Activated T-cell treated with anti-CD3 and anti-CD28 coated beads, Interleukin-2, amount 50 U/mL, for 72 hours (primary cell): ENCODE measurements around the gene MFSD12. TPM values are rescaled to one million over a fixed set of nuclear protein-coding genes. Genes with fewer than 3 reads are reported as not detected.

Source experiments
- ATAC-seq, 2 donors: fragments of 150-1000 bp; cut with Tn5 transposase; replicated peaks in 1 of 2; 2 replicates each; pipeline ENCODE4 v1.10.0; 2021; ENCODE audit warnings: moderate library complexity in 2 of 2, mild to moderate bottlenecking in 1 of 2
- DNase-seq, 2 donors: peaks; one replicate each; pipeline ENCODE4 v3.0.0; 2021 to 2022; ENCODE audit warnings: mixed read lengths in 1 of 2
- H3K27ac Mint-ChIP-seq: one replicate; pipeline ENCODE4 v1.8.0; 2022; ENCODE audit warnings: mild to moderate bottlenecking, moderate library complexity, mixed read lengths
- H3K27me3 Mint-ChIP-seq: one replicate; pipeline ENCODE4 v1.8.0; 2022; ENCODE audit warnings: low read depth, mixed read lengths
- H3K36me3 Mint-ChIP-seq, 2 donors: one replicate each; pipeline ENCODE4 v1.8.0; 2022; ENCODE audit warnings: mixed read lengths in 2 of 2, mild to moderate bottlenecking in 1 of 2; ENCODE audit not compliant: insufficient read depth in 2 of 2
- H3K4me1 Mint-ChIP-seq: one replicate; pipeline ENCODE4 v1.8.0; 2022; ENCODE audit warnings: low read depth, mixed read lengths
- H3K4me3 Mint-ChIP-seq, 2 donors: one replicate each; pipeline ENCODE4 v1.8.0; 2022; ENCODE audit warnings: mild to moderate bottlenecking in 2 of 2, mixed read lengths in 2 of 2, moderate library complexity in 2 of 2
- H3K9me3 Mint-ChIP-seq, 2 donors: one replicate each; pipeline ENCODE4 v1.8.0; 2022; ENCODE audit warnings: mixed read lengths in 2 of 2
- total RNA-seq, 2 donors: library from RNA; stranded (reverse); gene quantifications; one replicate each; pipeline ENCODE4 v1.2.3, GENCODE V29; 2022

Gene MFSD12
- total RNA-seq, 2 donors from 2014 or later = 50.8 to 69.9 TPM

DNA sequence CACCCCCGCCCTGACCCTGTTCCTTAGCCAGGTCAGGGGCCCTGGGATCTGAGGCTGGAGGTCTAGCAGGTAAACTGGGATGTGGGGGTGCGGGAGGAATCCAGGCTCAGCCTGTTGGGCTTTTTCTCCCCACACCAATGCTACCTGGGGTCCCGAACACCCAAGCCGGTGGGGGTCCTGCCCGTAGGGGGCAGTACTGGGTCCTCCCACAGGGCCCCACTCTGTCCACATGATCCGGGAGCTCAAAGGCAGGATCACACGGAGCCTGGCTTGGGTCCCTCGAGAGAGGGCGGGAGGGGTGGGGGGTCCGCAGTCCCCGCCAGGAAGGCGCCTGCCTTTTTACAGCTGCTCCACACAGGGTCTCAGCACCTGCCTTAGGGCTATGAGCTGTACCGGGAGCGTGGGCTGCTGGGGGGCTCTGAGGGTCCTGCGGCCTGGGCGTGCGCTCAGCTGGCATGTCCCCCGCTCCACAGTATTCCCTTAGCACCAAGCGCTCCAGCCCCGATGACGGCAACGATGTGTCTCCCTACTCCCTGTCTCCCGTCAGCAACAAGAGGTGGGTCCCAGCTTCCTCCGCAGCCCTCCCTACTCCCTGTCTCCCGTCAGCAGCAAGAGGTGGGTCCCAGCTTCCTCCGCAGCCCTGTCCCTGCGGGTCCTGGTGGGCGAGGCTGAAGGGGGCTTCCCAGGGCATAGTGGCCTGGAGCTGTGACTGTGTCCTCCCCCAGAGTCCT lies 30.7 kb downstream of the MFSD12 start:
- Mint-ChIP-seq H3K9me3 (no peaks in the 10 kb centered on the region), H3K27ac (no peak overlapping the region), H3K36me3 (peaks cover 0 to 2% of the 10 kb centered on the region in 2 donors), H3K27me3 (no peaks in the 10 kb centered on the region), H3K4me3 (no peak overlapping the region), H3K4me1 (no peaks in the 10 kb centered on the region)
- DNase-seq = no peak
- no peak for ATAC-seq

DNA sequence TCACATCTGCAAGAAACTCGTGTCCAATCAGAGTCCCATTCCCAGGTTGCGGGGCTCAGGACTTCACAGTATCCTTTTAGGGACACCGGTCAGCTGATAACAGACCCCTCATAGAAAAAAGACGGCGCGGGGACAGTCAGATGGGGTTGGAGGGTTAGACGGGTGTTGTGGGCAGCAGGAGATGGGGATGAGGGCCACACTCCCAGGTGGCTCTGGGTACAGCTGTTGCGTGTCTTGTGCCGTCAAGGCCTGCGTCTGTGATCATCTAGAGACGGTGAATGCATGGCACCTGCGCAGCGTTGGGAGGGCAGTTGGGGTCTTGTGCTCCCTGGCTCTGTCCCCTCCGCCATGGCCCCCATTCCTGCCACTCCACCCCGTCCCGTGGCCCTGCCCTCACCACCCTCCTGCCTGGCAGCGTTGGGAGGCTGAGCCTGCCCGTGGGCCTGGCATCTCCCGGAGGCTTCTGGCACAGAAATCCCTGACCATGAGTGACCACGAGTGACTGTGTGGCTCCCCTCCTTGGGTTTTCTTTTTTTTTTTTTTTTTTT lies 32.4 kb downstream of the MFSD12 start:
- Mint-ChIP-seq H3K27me3 (no peaks in the 10 kb centered on the region), H3K4me3 (no peak overlapping the region), H3K36me3 (peaks cover 0 to 2% of the 10 kb centered on the region in 2 donors), H3K4me1 (peaks cover 6% of the 10 kb centered on the region), H3K9me3 (no peaks in the 10 kb centered on the region), H3K27ac (no peak overlapping the region)
- no peak for ATAC-seq
- DNase-seq = no peak

DNA sequence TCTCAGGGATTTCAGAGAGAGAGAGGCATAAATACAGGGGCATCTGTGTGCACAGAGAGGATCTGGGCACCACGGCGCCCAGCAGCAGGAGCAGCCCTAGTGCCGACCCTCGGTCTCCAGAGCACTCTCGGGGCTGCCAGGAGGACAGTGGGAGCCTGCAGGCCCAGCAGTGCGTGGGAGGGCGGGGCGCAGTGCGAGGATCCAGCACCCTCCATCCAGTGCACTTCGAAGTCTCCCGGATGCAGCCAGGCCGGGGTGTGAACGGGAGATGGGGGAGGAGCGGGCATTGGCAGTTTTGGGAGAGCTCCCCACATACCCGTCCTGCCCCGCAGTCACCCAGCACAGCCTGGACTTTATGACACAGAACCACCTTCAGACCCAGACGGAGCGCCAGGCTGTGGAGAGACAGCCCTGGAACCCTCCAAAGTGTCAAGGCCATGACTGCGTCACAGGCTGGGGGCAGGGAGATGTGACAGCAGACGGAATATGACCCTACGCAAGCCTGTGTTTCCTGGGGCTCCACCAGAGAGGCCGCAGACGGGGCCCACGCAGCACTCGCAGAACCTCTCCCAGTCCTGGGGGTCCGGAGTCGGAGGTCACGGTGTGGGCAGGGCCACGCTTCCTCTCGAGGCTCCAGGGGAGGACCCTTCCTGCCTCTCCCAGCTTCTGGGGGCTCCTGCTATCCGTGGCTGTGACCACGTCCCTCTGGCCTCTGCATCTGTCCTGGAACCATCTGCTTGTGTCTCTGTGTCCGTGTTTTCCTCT lies 33.1 kb downstream of the MFSD12 start:
- ATAC-seq (no peak), DNase-seq (no peak)
- no peaks in the 10 kb centered on the region for H3K9me3 Mint-ChIP-seq
- peaks cover 6% of the 10 kb centered on the region for H3K4me1 Mint-ChIP-seq
- H3K4me3 Mint-ChIP-seq = no peak overlapping the region
- H3K27me3 Mint-ChIP-seq = no peaks in the 10 kb centered on the region
- peaks cover 0 to 2% of the 10 kb centered on the region in 2 donors for H3K36me3 Mint-ChIP-seq
- H3K27ac Mint-ChIP-seq = no peak overlapping the region

DNA sequence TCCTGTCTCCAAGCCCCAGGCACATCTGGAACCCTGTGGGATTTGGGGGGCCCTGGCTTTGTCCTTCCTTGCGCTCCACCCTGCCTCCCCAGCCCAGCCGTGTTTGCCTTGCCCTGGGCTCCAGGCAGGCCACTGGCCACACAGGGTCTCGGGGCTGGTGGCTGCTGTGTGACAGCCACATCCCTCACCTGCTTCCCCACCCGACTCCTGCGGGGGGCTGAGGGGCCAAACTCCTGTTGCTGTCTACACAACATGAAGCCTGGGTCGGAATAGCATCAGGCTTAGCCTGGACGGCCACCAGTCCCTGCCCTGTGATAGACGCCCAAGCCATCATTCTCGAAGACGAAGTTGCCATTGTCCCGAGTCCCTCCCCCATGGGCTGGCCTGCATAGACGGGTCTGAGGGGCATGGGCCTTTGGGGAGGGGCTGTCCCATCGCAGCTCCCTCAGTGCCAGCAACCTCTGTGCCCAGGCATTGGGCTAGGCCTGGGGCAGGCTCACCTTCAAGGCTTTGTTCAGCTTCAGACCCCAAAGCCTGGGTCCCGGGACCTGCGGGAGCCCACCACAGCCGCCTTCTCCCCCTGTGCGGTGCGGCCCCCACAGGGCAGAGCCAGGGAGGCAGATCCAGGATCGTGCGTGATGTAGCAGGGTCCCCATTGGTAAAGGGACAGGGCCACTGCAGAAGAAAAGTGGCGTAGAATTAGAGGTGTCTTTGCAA lies 33.9 kb downstream of the MFSD12 start:
- ATAC-seq = no peak
- no peak overlapping the region for H3K27ac Mint-ChIP-seq
- H3K27me3 Mint-ChIP-seq = no peaks in the 10 kb centered on the region

DNA sequence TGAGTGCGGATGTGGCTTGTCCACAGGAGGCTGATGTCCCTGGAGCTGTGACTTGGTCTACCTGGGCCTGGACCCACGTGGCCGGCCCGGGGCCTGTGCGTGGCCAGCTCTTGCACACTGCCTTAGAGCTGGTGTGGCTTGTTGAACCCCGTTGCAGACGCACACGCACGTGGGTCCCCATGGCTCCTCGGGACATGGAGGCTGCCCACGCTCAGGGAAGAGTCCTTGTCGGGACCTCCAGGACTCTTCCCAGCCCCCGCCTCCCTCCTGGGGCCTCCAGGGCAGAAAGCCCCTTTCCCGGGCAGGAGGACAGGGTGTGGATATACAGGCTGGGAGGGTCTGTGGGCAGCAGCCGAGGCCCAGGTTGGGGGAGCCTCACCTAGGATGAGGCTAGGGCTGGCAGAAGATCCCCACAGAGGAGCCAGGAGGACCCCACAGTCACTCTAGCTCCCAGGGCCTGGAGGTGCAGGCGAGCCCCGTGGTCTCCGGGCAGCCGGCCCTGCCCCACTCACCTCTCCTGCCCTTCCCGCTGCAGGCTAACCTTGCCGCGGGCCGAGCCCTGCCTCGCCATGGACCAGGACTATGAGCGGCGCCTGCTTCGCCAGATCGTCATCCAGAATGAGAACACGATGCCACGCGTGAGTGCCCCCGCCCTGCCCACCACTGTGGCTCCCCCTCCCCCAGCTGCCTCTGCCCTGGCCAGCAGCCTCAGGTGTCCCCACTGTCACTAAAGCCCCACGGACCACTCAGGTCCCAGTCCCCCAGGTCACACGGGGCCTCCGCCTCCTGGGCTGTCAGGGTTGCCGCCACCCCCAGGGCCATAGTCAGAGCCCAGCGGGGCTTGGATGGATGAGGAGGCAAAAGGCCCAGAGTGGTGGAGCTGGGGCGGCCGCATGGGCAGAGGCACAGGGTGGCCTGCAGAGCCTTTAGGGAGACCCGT lies 34.7 kb downstream of the MFSD12 start:
- ATAC-seq (no peak), DNase-seq (no peak)
- H3K4me3 Mint-ChIP-seq = no peak overlapping the region
- no peaks in the 10 kb centered on the region for H3K9me3 Mint-ChIP-seq
- H3K27ac Mint-ChIP-seq = no peak overlapping the region
- H3K27me3 Mint-ChIP-seq = no peaks in the 10 kb centered on the region
- peaks cover 0 to 2% of the 10 kb centered on the region in 2 donors for H3K36me3 Mint-ChIP-seq
- H3K4me1 Mint-ChIP-seq = peaks cover 6% of the 10 kb centered on the region

More for the DNA sequence above, 33.9 kb downstream of the MFSD12 start:
- no peaks in the 10 kb centered on the region for H3K9me3 Mint-ChIP-seq
- DNase-seq = no peak
- peaks cover 0 to 2% of the 10 kb centered on the region in 2 donors for H3K36me3 Mint-ChIP-seq
- H3K4me1 Mint-ChIP-seq = peaks cover 6% of the 10 kb centered on the region
- H3K4me3 Mint-ChIP-seq = no peak overlapping the region

DNA sequence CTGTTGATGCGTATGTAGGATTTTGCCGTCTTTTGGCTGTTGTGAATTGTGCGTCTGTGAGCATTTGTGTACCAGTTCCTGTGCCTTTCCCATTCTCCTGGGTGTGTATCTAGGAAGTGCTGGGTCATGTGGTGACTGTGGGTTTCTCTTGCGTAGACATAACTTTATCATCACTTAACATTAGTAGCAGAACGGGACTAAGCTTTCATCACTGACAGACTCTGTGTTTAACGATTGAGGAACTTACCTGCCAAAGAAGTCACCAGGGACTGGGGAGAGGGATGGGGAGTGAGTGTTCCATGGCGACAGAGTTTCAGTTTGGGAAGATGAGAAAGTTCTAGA lies 36.3 kb downstream of the MFSD12 start:
- H3K27ac Mint-ChIP-seq = no peak overlapping the region

DNA sequence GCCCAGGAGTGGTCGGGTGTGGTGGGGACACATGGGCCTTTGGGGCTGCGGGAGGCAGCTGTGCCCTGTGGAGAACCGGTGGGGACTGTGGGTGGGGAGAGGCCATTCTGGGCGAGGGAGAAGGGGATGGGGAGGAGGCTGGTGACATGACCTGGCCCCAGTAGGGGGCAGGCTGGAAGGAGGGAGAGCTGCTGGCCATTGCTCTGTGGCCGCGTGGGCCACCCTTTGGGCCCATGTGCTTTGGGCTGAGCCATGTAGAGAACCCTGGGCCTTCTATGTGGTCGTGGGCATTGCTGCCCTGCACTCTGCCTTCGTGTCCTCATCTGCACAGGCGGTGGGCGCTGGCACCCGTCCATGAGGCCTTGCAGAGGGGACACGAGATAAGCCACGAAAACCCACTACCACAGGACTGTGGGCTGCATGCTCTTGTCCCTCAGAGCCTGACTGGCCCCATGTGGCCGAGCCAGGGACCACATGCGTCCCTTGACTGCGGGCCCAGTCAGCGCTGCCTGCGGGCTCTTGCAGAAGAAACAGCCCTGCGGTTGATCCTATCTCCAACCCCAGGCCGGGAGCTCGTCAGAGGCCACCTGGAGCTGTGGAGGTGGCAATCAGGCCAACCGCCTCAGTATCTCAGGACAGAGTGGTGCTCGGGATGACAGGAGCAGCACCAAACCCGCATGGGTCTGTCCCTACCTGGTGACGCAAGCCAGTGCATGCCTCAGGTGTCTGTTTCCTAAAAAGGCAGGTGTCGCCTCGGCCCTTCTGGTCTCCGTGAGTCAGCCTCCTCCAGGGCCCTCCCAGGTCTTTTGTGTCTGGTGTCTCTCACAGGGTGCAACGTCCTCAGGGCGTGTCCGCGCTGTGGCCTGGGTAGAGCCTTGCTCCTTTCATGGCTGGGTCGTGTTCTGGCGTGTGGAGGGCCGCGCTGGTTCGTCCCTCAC lies 37.0 kb downstream of the MFSD12 start:
- H3K27ac Mint-ChIP-seq = no peak overlapping the region
- H3K4me1 Mint-ChIP-seq = peaks cover 20% of the 10 kb centered on the region
- no peaks in the 10 kb centered on the region for H3K27me3 Mint-ChIP-seq
- no peak for DNase-seq
- no peaks in the 10 kb centered on the region for H3K9me3 Mint-ChIP-seq
- no peak overlapping the region for H3K4me3 Mint-ChIP-seq
- H3K36me3 Mint-ChIP-seq = peaks cover 0 to 2% of the 10 kb centered on the region in 2 donors
- no peak for ATAC-seq

More for the DNA sequence above, 36.3 kb downstream of the MFSD12 start:
- Mint-ChIP-seq H3K36me3 (peaks cover 0 to 2% of the 10 kb centered on the region in 2 donors), H3K4me1 (peaks cover 16% of the 10 kb centered on the region), H3K9me3 (no peaks in the 10 kb centered on the region), H3K27me3 (no peaks in the 10 kb centered on the region), H3K4me3 (no peak overlapping the region)
- ATAC-seq (no peak), DNase-seq (no peak)

DNA sequence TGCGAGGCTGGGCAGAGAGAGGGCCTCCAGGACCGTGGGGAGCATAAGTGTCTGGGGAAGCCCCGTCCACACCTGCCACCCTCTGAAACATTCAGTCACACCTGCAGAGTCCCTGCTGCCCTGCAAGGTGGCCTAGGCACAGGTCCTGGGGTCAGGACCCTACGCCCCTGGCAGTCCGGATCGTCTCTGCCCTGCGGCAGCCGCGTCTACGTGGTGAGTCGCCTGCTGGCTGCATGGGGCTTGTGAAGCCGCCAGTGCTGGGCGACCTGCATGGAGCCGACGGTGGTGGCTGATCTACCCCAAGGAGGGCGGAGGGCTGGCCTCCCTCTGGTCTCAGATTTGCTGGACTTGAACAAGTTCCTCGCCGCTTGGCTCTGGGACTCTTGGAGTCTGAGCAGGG lies 38.3 kb downstream of the MFSD12 start:
- no peaks in the 10 kb centered on the region for H3K9me3 Mint-ChIP-seq
- peaks cover 0 to 2% of the 10 kb centered on the region in 2 donors for H3K36me3 Mint-ChIP-seq
- H3K27ac Mint-ChIP-seq = no peak overlapping the region
- ATAC-seq (no peak), DNase-seq (no peak)
- H3K27me3 Mint-ChIP-seq = no peaks in the 10 kb centered on the region
- H3K4me3 Mint-ChIP-seq = no peak overlapping the region
- H3K4me1 Mint-ChIP-seq = peaks cover 26% of the 10 kb centered on the region

DNA sequence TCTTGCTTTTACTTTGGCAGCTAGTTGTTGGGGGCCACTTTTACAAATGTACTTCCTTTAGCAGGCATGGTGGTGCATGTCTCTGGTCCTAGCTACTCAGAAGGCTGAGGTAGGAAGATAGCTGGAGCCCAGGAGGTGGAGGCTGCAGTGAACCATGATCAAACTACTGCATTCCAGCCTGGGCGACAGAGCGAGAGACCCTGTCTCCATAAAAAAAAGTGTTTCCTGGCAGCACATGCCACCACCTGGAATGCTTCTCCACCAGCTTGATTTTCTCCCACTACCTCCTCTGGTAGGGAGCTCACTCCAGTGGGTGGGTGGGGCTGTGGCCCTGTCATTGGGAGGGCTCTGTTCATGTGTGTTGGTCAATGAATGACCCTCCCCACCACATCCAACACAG lies 38.7 kb downstream of the MFSD12 start:
- DNase-seq (no peak), ATAC-seq (no peak)
- Mint-ChIP-seq H3K9me3 (no peaks in the 10 kb centered on the region), H3K4me1 (peaks cover 28% of the 10 kb centered on the region), H3K27me3 (no peaks in the 10 kb centered on the region), H3K27ac (no peak overlapping the region), H3K36me3 (peaks cover 0 to 2% of the 10 kb centered on the region in 2 donors), H3K4me3 (no peak overlapping the region)

DNA sequence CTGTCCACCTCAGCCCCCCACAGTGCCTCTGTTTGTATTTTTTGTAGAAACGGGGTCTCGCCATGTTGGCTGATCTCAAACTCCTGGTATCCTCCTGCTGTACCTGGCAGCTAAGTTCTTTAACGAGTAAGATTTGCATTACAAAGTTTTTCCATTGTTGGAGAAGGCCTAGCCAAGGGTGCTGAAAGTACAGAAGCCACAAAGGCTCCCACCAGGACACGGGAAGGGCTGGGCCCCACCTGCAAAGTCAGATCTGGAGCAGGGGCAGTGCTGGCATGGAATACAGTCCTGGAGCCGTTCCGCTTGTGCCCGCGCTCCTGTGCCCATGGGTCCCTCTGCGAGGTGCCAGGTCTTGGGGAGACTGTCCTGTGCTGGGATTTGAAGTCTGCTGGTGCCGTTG lies 39.1 kb downstream of the MFSD12 start:
- DNase-seq (no peak), ATAC-seq (no peak)
- Mint-ChIP-seq H3K27me3 (no peaks in the 10 kb centered on the region), H3K4me3 (no peak overlapping the region), H3K27ac (no peak overlapping the region), H3K36me3 (peaks cover 0 to 2% of the 10 kb centered on the region in 2 donors), H3K9me3 (no peaks in the 10 kb centered on the region), H3K4me1 (peaks cover 30% of the 10 kb centered on the region)

DNA sequence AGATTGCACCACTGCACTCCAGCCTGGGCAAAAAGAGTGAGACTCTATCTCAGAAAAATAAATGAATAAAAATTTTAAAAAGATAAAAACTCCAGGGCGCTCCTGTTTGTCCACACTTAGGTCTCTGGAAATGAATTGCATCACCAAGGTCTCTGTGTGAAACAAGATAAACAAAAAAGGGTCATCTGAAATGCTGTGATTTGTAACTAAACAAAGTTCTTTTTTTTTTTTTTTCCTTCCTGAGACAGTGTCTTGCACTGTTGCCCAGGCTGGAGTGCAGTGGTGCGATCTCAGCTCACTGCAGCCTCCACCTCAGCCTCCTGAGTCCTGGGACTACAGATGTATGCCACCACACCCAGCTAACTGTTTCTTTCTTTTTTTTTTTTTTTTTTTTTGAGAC lies 39.7 kb downstream of the MFSD12 start:
- ATAC-seq (no peak), DNase-seq (no peak)
- Mint-ChIP-seq H3K4me3 (no peak overlapping the region), H3K4me1 (peaks cover 30% of the 10 kb centered on the region), H3K36me3 (peaks cover 0 to 2% of the 10 kb centered on the region in 2 donors), H3K9me3 (no peaks in the 10 kb centered on the region), H3K27me3 (no peaks in the 10 kb centered on the region), H3K27ac (no peak overlapping the region)
